Calu3 (cell line): ENCODE measurements around the gene MAGI1. TPM values are rescaled to one million over a fixed set of nuclear protein-coding genes. Genes with fewer than 3 reads are reported as not detected.

Source experiments
- BruUV-seq: library from RNA; stranded (reverse); fragments of 400-500 nt; replicated peaks from 2 replicates; lab custom pipeline; 2021; lab: Mats Ljungman, UMichigan
- CTCF ChIA-PET: fragments of 300-600 bp; sonication (Branson Sonifier 250); formaldehyde crosslinking; loops from one replicate; lab custom pipeline; 2022; ENCODE audit warnings: antibody characterized with exemption; lab: Charles Lee
- DNase-seq: peaks from one replicate; pipeline ENCODE4 v3.0.0; 2022
- H3K27ac Mint-ChIP-seq: one replicate; pipeline ENCODE4 v1.8.0; 2022; ENCODE audit warnings: mixed read lengths; ENCODE audit not compliant: unreplicated experiment
- H3K27me3 Mint-ChIP-seq: one replicate; pipeline ENCODE4 v1.8.0; 2022; ENCODE audit warnings: mixed read lengths; ENCODE audit not compliant: unreplicated experiment
- H3K36me3 Mint-ChIP-seq: one replicate; pipeline ENCODE4 v1.8.0; 2022; ENCODE audit warnings: mild to moderate bottlenecking, moderate library complexity, mixed read lengths; ENCODE audit not compliant: insufficient read depth, unreplicated experiment
- H3K4me1 Mint-ChIP-seq: one replicate; pipeline ENCODE4 v1.8.0; 2022; ENCODE audit warnings: mild to moderate bottlenecking, low read depth, mixed read lengths; ENCODE audit not compliant: unreplicated experiment
- H3K4me3 Mint-ChIP-seq: one replicate; pipeline ENCODE4 v1.8.0; 2022; ENCODE audit warnings: mild to moderate bottlenecking, low read depth, moderate library complexity, mixed read lengths; ENCODE audit not compliant: unreplicated experiment
- H3K9me3 Mint-ChIP-seq: one replicate; pipeline ENCODE4 v1.8.0; 2022; ENCODE audit warnings: low read depth, mixed read lengths; ENCODE audit not compliant: unreplicated experiment
- intact Hi-C: fragments of 100-400 bp; cut with micrococcal nuclease; formaldehyde crosslinking; loops from one replicate; pipeline ENCODE4 v1.10.0; 2022; ENCODE audit not compliant: unreplicated experiment
- total RNA-seq: library from RNA; stranded (reverse); gene quantifications from 2 replicates; pipeline ENCODE4 v1.2.3, GENCODE V29; 2022
- TF ChIP-seq, protein P1 (sequence below): fragments of 200-600 bp; IDR thresholded peaks from one replicate; pipeline ENCODE4 v1.8.0; 2022; ENCODE audit warnings: antibody characterized with exemption; ENCODE audit not compliant: unreplicated experiment

Gene MAGI1
- total RNA-seq, 1 experiment from 2014 or later: 76.4 TPM

- Mint-ChIP-seq H3K36me3 (no peaks in the 10 kb centered on the region), H3K9me3 (no peaks in the 10 kb centered on the region), H3K4me1 (peaks cover 9% of the 10 kb centered on the region), H3K4me3 (no peak overlapping the region), H3K27ac (no peak overlapping the region), H3K27me3 (no peaks in the 10 kb centered on the region)
- CTCF ChIA-PET: no interaction called here
- TF ChIP-seq, protein P1, sequence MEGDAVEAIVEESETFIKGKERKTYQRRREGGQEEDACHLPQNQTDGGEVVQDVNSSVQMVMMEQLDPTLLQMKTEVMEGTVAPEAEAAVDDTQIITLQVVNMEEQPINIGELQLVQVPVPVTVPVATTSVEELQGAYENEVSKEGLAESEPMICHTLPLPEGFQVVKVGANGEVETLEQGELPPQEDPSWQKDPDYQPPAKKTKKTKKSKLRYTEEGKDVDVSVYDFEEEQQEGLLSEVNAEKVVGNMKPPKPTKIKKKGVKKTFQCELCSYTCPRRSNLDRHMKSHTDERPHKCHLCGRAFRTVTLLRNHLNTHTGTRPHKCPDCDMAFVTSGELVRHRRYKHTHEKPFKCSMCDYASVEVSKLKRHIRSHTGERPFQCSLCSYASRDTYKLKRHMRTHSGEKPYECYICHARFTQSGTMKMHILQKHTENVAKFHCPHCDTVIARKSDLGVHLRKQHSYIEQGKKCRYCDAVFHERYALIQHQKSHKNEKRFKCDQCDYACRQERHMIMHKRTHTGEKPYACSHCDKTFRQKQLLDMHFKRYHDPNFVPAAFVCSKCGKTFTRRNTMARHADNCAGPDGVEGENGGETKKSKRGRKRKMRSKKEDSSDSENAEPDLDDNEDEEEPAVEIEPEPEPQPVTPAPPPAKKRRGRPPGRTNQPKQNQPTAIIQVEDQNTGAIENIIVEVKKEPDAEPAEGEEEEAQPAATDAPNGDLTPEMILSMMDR: no peak
- intact Hi-C loops: loop anchor here (5.0 kb wide), 1 partner anchor 296 kb away; no protein-coding TSS in a partner anchor
- DNase-seq: no peak
- no TSS peak for BruUV-seq
These were observed 305.3 kb downstream of the MAGI1 start for GRCh38 chr3:65733459-65733858.

- TF ChIP-seq, protein P1: peak; percentile 36
- no peaks in the 10 kb centered on the region for H3K36me3 Mint-ChIP-seq
- H3K4me3 Mint-ChIP-seq: no peak overlapping the region
- CTCF ChIA-PET: interaction anchor here (0.7 to 1.6 kb wide), 3 partner anchors 18 to 293 kb away, joined by 3 to 8 read pairs (median 3); no protein-coding TSS in a partner anchor
- intact Hi-C loops: loop anchor here (5.0 kb wide), 1 partner anchor 295 kb away; no protein-coding TSS in a partner anchor
- H3K4me1 Mint-ChIP-seq: peaks cover 9% of the 10 kb centered on the region
- BruUV-seq: no TSS peak
- no peaks in the 10 kb centered on the region for H3K27me3 Mint-ChIP-seq
- peak; percentile 30 for DNase-seq
- no peaks in the 10 kb centered on the region for H3K9me3 Mint-ChIP-seq
- no peak overlapping the region for H3K27ac Mint-ChIP-seq
These were observed 306.4 kb downstream of the MAGI1 start for GRCh38 chr3:65732051-65732935.

GRCh38 chr3:65730449-65730848, 308.3 kb downstream of the MAGI1 start:
- Mint-ChIP-seq H3K4me3 (no peak overlapping the region), H3K27me3 (no peaks in the 10 kb centered on the region), H3K4me1 (peaks cover 9% of the 10 kb centered on the region), H3K36me3 (no peaks in the 10 kb centered on the region), H3K9me3 (no peaks in the 10 kb centered on the region), H3K27ac (no peak overlapping the region)
- no peak for DNase-seq
- BruUV-seq: no TSS peak
- CTCF ChIA-PET: no interaction called here
- TF ChIP-seq, protein P1: no peak
- intact Hi-C loops: loop anchor here (5.0 kb wide), 1 partner anchor 293 kb away; no protein-coding TSS in a partner anchor

GRCh38 chr3:65729973-65730372, 308.7 kb downstream of the MAGI1 start:
- no TSS peak for BruUV-seq
- CTCF ChIA-PET: no interaction called here
- intact Hi-C loops: loop anchor here (5.0 kb wide), 1 partner anchor 293 kb away; no protein-coding TSS in a partner anchor
- Mint-ChIP-seq H3K27ac (no peak overlapping the region), H3K4me1 (peaks cover 9% of the 10 kb centered on the region), H3K27me3 (no peaks in the 10 kb centered on the region), H3K4me3 (no peak overlapping the region), H3K36me3 (no peaks in the 10 kb centered on the region), H3K9me3 (no peaks in the 10 kb centered on the region)
- TF ChIP-seq, protein P1: no peak
- no peak for DNase-seq
